ENCODE results near the gene PCDHAC1.

GRCh38 chr5:140965905-140966292, 39.8 kb downstream of the PCDHAC1 start:
- TF ChIP-seq POLR2AphosphoS5 (IDR thresholded peaks at IDR 0.05) (no peak), CTCF (IDR thresholded peaks at IDR 0.05) (no peak), POLR2A (IDR thresholded peaks at IDR 0.05) (no peak)
